RKO (cell line): ENCODE data around the gene SPARC.

Experiments used
- DNase-seq: peaks from one replicate; pipeline ENCODE4 v3.0.0-alpha.2; 2016; ENCODE audit warnings: low spot score

The SPARC gene

DNA sequence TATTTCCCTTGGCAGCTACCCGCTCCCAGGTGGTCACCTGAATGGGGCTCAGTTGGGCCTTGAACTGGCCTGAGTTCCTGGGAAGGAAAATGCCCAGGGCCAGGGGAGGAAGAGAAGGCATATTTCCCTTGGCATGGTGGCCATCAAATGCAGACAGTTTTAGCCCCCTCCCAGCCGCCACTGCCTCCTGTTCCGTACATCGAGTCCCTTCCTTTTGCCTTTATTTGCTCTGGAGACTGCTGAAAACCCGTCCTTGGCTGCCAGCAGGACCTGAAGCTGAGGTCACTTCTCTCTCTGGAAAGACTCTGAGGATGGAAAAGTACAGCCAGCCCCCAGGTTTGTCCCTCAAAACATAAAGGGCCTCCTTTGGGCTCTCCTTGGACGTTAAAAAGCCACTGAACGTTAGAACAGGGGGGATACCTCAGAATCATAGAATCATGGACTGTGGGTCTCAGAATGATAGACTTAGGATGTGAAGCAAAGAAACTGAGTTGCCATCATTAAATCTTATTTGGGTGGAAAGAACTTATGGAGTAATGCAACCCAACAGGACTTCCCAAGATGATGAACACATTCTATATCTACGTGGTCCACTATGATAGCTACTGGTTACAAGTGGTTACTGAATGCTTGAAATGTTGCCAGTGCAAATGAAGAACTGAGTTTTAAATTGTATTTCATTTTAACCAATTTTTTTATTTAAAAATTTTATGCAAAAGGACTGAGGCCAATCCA lies 7.1 kb downstream of the SPARC start:
- DNase-seq, result no peak

GRCh38 chr5:151678713-151679112 lies 8.0 kb downstream of the SPARC start:
- no peak for DNase-seq

GRCh38 chr5:151677776-151678545 lies 8.8 kb downstream of the SPARC start:
- no peak for DNase-seq

GRCh38 chr5:151676719-151677118 lies 10.0 kb downstream of the SPARC start:
- DNase-seq, result no peak

GRCh38 chr5:151676314-151676712 lies 10.4 kb downstream of the SPARC start:
- DNase-seq, result no peak

DNA sequence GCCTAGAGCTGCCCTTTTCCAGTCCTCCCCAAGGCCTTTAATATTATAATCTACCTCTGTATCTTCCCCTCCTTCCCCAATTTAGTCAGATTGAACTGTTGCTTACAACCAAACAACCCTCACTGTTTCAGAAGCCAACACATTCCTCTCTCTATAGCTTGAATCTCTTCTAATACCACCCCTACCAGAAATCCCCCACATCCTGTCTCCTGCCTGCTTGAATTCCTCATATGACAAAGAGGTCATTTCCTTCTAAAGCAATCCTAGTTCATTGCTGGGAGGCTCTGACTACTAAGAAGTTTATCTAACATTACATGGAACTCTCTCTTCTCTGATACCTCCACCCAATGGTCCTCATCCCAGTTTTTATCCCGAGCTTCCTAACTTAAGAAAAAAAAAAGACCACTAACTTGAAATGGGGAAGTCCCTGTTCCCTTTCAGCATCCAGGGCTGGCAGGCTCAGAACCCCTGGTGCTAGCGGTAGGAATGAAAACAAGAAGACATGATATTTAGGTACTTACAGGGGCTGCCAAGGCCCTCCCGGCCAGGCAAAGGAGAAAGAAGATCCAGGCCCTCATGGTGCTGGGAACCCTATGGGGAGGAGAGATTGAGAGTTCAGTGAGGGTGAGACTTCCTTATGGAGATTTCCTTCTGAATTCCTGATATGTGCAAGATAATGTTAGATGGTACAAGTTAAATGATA lies 11.0 kb downstream of the SPARC start:
- DNase-seq, result no peak

DNA sequence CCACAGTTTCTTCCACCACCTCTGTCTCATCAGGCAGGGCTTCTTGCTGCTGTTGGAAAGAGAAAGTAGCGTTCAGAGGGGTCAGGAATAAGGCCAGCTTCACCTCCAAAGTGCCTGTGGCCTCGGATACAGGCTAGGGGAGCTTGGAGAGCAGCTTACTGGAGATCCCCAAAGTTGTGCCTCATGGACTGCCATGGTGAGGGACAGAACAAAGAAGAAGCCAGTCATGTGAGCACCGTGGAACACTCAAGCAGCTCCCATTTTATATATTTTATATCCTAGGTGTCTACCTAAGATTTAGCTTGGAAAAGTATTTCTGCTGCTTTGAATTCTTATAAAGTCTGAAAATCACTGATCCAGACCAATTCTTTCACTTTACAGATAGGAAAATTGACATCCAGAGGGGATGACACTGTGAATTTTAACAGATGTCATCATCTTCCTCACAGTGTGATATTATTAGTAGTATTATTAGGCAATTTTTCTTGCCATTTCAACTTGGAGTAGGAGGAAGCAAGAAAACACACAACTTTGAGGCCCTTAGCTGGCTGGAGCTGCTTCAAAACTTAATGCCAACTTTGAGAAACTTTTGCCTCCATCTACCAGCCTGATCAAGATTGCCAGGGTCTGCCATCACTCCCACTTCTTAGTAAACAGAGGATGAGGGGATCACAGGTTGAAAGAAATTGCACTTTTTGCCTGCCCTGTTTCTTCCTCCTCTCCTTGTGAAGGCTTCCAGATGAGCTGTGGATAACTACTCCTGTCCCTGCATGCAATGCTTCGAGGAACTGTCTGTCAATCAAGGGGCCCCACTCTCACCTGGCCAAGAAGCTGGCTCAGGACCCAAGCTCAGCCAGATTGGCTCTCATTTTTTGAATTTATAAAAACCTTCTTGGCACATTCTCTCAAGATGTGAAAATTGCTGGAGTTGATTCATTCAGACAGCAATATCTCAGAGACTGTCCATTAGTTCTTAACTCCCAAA lies 11.8 kb downstream of the SPARC start:
- DNase-seq, result no peak

DNA sequence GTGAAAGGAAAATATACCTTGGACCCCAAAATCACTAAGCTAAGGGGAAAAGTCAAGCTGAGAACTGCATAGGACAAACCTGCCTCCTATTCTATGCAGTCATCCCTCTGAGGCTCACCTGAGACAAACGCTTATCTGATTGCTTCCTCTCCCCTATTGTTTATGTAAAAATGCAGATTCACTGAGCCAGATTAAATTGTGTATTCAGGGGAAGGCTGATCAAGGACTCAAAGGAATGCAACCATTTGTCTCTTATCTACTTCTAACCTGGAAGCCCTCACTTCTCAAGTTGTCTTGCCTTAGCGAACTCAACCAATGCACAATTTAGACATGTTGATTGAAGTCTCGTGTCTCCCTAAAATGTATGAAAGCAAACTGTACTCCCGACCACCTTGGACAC lies 13.3 kb downstream of the SPARC start:
- DNase-seq, result no peak

GRCh38 chr5:151672516-151672915 lies 14.2 kb downstream of the SPARC start:
- no peak for DNase-seq

DNA sequence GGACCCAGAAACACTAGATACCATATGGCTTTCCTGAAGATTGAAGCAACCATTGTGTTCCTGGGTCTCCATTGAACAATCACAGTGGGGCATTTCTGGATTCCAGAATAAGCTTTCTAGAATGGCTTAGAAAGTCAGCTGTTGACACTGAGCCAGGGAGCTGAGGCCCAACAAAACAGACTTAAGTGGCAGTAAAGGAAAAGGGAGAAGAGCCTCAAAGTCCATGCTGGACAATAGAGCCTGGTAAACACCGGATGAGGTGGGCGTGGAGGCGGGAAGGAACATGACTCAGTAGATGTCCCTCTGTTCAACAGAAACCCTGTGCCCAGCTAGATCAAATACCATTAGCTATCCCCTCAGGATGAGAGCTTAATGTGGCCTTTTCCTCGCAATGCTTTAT lies 14.8 kb downstream of the SPARC start:
- DNase-seq, result no peak

- DNase-seq, result no peak
Measured at GRCh38 chr5:151670953-151671636, 15.6 kb downstream of the SPARC start.

GRCh38 chr5:151670083-151670686 lies 16.5 kb downstream of the SPARC start:
- no peak for DNase-seq

GRCh38 chr5:151667083-151667482 lies 19.6 kb downstream of the SPARC start:
- no peak for DNase-seq

DNA sequence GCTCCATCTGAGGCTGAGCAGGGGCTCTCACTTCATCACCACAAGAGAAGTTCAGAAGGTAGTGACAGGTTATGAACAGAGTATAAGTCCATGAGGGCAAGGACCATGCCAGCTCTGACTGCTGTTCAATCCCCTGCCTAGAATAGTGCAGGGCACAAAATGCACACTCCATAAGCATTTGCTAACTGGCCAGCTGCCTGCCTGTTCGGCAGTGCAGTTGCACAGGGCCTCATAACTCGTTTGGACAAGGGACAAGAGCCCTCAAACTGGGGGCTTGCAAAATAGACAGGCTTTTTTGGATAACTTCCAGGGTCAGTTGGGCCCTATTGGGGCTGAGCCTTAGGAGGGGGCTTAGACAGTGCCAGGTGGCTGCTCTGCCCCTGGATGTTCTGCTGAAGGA lies 21.1 kb downstream of the SPARC start:
- no peak for DNase-seq

DNA sequence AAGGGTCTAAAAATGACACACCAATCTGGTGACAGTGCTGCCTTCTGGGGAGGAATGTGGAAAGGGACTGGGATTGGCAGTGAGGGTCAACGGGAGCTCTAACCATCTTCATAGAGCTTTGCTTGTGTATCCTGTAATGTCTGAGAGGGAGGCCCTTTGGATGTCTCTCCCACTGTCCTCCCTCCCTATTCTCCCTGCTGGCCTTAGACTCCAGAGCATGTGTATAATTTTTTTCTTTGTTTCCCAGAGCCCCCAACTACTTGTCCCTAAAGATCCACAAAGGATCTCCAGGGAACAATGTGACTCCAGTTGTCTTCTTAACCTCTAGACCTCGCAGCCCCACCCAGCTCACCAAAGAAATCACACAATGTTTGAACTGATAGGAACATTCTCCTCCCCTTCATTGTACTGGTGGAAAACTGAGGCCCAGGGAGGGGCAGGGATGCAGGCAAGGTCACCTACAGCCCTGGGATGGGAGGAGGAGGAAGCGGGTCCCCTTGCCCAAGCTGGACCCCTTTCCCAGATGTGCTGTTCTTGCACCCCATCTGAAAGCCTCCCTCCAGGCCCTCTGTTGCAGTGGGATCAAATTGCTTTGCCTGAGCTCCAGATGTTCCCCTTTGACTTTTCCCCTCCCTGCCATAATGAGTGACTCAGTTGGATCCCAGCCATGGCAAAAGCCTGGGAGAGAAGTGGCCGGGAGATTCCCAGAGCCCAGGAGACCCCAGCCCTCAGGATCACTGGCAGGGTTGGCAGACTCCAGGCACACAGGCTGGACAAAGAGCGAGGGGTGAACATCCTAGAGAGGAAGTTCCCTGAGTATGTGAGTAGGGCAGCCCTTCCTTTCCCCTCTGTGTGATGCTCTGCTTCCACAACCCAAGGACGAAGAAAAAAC lies 21.8 kb downstream of the SPARC start:
- DNase-seq, result no peak

DNA sequence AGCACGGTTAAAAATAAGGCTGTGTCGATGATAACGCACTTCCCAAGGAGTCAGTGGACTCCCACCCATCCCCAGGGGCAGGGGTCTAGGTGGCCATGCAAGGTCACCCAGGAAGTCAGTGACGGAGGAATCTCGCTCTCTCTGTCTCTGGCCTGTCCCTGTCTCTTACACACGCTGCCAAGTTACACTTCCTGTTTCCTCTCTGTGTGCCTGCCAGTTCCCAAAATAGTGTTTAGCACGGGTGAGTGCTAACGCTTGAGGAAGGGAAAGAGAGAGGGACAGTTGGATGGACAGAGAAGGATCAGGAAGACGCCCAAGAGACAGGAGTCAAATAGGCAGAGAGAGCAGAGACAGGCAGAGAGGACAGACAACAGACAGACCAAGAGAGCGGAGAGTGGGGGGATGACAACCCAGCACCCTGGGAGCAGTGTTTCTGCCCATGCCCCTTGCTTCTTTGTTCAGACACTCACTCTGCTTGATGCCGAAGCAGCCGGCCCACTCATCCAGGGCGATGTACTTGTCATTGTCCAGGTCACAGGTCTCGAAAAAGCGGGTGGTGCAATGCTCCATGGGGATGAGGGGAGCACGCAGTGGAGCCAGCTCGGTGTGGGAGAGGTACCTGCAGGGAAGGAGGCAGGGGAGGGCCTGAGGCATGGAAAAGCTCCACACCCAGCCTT lies 23.0 kb downstream of the SPARC start:
- no peak for DNase-seq

- DNase-seq, result no peak
Measured at GRCh38 chr5:151662805-151663204, 23.9 kb downstream of the SPARC start.

GRCh38 chr5:151661968-151662732 lies 24.6 kb downstream of the SPARC start:
- no peak for DNase-seq
